ENCODE measurements around the gene IL17REL. TPM values are rescaled to one million over a fixed set of nuclear protein-coding genes. Genes with fewer than 3 reads are reported as not detected.

IL17REL gene
- total RNA-seq, 4 donors from 2014 or later: not detected

- WGBS, 2 donors: 63 to 79% methylated on average over 4 to 11 of the region's 46 CpGs
- peak overlapping the region in 2 of 4 donors; percentile 19 to 50 for H3K4me3 ChIP-seq
- intact Hi-C loops (cut with DNase I): no loop called here
- H3K4me1 ChIP-seq: peaks cover 11 to 24% (median 18%) of the 10 kb centered on the region in 3 donors
- no peak for TF ChIP-seq POLR2A (IDR thresholded peaks at IDR 0.05)
- no peak for TF ChIP-seq CTCF (IDR thresholded peaks at IDR 0.05)
- no peaks in the 10 kb centered on the region for H3K9me3 ChIP-seq
- H3K27me3 ChIP-seq: peaks cover 19 to 72% (median 37%) of the 10 kb centered on the region in 4 donors
- no peak for DNase-seq
- no peaks in the 10 kb centered on the region for H3K36me3 ChIP-seq
- no peak overlapping the region for H3K27ac ChIP-seq
Observed at GRCh38 chr22:50009765-50010675, 2.5 kb downstream of the IL17REL start.

- DNase-seq: no peak
- TF ChIP-seq CTCF (IDR thresholded peaks at IDR 0.05) (no peak), POLR2A (IDR thresholded peaks at IDR 0.05) (no peak)
- no peak overlapping the region for H3K27ac ChIP-seq
- intact Hi-C loops (cut with DNase I): no loop called here
- no peaks in the 10 kb centered on the region for H3K9me3 ChIP-seq
- H3K4me3 ChIP-seq: no peak overlapping the region
- no peaks in the 10 kb centered on the region for H3K36me3 ChIP-seq
- H3K4me1 ChIP-seq: peaks cover 4 to 16% (median 10%) of the 10 kb centered on the region in 3 donors
- H3K27me3 ChIP-seq: peaks cover 13 to 67% (median 32%) of the 10 kb centered on the region in 4 donors
- WGBS, 2 donors: 63 to 83% methylated on average over 2 to 6 of the region's 16 CpGs
Observed at GRCh38 chr22:50009251-50009650, 3.3 kb downstream of the IL17REL start.

- no peak for DNase-seq
- WGBS, 2 donors: 47 to 69% methylated on average over 15 to 19 of the region's 24 CpGs
- peaks cover 9 to 61% (median 25%) of the 10 kb centered on the region in 4 donors for H3K27me3 ChIP-seq
- H3K4me1 ChIP-seq: peaks cover 4 to 14% (median 8%) of the 10 kb centered on the region in 3 donors
- intact Hi-C loops (cut with DNase I): no loop called here
- TF ChIP-seq POLR2A (IDR thresholded peaks at IDR 0.05) (no peak), CTCF (IDR thresholded peaks at IDR 0.05) (no peak)
- H3K27ac ChIP-seq: no peak overlapping the region
- H3K9me3 ChIP-seq: no peaks in the 10 kb centered on the region
- H3K36me3 ChIP-seq: no peaks in the 10 kb centered on the region
- no peak overlapping the region for H3K4me3 ChIP-seq
Observed at GRCh38 chr22:50008151-50009040, 4.2 kb downstream of the IL17REL start.

GRCh38 chr22:50007057-50007511, 5.5 kb downstream of the IL17REL start:
- no peak for DNase-seq
- no peak overlapping the region for H3K27ac ChIP-seq
- WGBS, 2 donors: 72 to 82% methylated on average over 3 of the region's 3 CpGs
- H3K4me1 ChIP-seq: peaks cover 4 to 14% (median 8%) of the 10 kb centered on the region in 3 donors
- no peaks in the 10 kb centered on the region for H3K9me3 ChIP-seq
- no peak overlapping the region for H3K4me3 ChIP-seq
- H3K27me3 ChIP-seq: peaks cover 5 to 49% (median 17%) of the 10 kb centered on the region in 4 donors
- H3K36me3 ChIP-seq: no peaks in the 10 kb centered on the region
- TF ChIP-seq POLR2A (IDR thresholded peaks at IDR 0.05) (no peak), CTCF (IDR thresholded peaks at IDR 0.05) (no peak)
- intact Hi-C loops (cut with DNase I): no loop called here
